Fibroblast of villous mesenchyme (primary cell): ENCODE measurements around the gene HMGB2. TPM values are rescaled to one million over a fixed set of nuclear protein-coding genes. Genes with fewer than 3 reads are reported as not detected.

ENCODE experiments used
- DNase-seq: peaks from one replicate; pipeline ENCODE4 v3.0.0-alpha.2; 2010; ENCODE audit warnings: low read depth
- H3K4me3 ChIP-seq: 2 replicates; pipeline ENCODE4 v1.5.1; 2011; ENCODE audit warnings: low read depth, mild to moderate bottlenecking, low read length
- CTCF ChIP-seq: IDR thresholded peaks from 2 replicates; pipeline ENCODE4 v1.5.1; 2012; ENCODE audit warnings: low read depth, mild to moderate bottlenecking, low read length; ENCODE audit not compliant: insufficient read depth
- total RNA-seq: library from RNA; depleted of rRNA; stranded (reverse); fragments of >200 nt; gene quantifications from 2 replicates; pipeline ENCODE4 v1.2.3, GENCODE V29; 2012

The HMGB2 gene
- total RNA-seq, 1 donor: 60.0 TPM

GRCh38 chr4:173282256-173282562 is 51.9 kb downstream of the HMGB2 start:
- TF ChIP-seq CTCF: no peak
- DNase-seq: no peak
- H3K4me3 ChIP-seq: no peak overlapping the region

GRCh38 chr4:173281406-173282255 is 52.5 kb downstream of the HMGB2 start:
- no peak for DNase-seq

More at GRCh38 chr4:173281406-173282255, 52.5 kb downstream of the HMGB2 start:
- TF ChIP-seq CTCF: no peak
- H3K4me3 ChIP-seq: peak overlapping the region; percentile 14

Other genes starting within 250 kb of the HMGB2 start
- gene GALNT7, start 165.5 kb downstream of the HMGB2 start, total RNA-seq: 13.9 and 23.3 TPM in 2 replicates
- gene SAP30, start 36.6 kb upstream of the HMGB2 start, total RNA-seq: 13.2 and 21.2 TPM in 2 replicates
- under 0.01 and 0.32 TPM in 2 replicates for gene SCRG1, start 64.8 kb upstream of the HMGB2 start, total RNA-seq
- 45.4 and 71.7 TPM in 2 replicates for gene HAND2, start 195.9 kb upstream of the HMGB2 start, total RNA-seq